OCI-LY3 (cell line): ENCODE results near the gene FMNL2.

ENCODE experiments used
- EZH2phosphoT487 ChIP-seq: fragments of 200-600 bp; shearing (Covaris generic); IDR thresholded peaks from 2 replicates; pipeline ENCODE4 v1.6.1; 2018; ENCODE audit warnings: antibody characterized with exemption, mixed run types, low read depth
- TF ChIP-seq, protein P1 (sequence below): fragments of 200-600, 300-600 bp; sonication (generic); IDR thresholded peaks from 2 replicates; pipeline ENCODE4 v1.5.1; 2014; ENCODE audit warnings: antibody characterized with exemption, low read length, low read depth

DNA sequence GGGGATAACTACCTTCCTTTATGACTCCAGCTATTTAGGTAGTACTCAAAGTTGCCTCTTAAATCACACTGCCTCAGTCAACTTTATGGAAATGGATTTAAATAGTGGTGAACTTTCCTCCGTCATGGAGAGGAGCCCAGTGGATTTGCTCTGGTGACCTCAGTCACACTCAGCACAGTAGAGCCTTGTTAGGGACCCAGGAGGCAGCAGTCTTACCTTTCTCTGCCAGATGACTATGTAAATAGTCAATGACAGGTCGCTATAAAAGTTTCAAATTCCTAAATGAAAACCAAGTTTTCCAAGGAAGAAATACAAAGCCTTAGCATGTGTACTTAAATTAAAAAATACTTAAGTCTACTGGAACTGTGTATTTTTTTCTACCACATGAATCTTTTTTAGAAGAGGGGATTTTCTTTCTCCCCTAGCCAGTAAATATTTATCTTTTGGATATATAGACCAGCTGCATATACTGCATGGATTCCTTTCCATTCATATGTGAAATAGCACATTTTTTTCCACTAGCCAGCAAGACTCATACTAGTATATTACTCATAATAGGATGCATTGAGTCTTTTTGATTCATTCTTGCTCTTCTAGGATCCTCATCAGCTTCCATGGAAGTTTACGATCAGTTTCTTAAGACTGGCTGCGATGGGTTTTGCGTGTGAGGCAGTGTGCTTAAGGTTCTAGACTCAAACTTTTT is 147.1 kb downstream of the FMNL2 start:
- TF ChIP-seq, protein P1, sequence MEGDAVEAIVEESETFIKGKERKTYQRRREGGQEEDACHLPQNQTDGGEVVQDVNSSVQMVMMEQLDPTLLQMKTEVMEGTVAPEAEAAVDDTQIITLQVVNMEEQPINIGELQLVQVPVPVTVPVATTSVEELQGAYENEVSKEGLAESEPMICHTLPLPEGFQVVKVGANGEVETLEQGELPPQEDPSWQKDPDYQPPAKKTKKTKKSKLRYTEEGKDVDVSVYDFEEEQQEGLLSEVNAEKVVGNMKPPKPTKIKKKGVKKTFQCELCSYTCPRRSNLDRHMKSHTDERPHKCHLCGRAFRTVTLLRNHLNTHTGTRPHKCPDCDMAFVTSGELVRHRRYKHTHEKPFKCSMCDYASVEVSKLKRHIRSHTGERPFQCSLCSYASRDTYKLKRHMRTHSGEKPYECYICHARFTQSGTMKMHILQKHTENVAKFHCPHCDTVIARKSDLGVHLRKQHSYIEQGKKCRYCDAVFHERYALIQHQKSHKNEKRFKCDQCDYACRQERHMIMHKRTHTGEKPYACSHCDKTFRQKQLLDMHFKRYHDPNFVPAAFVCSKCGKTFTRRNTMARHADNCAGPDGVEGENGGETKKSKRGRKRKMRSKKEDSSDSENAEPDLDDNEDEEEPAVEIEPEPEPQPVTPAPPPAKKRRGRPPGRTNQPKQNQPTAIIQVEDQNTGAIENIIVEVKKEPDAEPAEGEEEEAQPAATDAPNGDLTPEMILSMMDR: no peak
- no peak for TF ChIP-seq EZH2phosphoT487
